GM12801 (cell line): ENCODE data around the gene C1orf52.

Experiments
- TF ChIP-seq, protein P1 (sequence below): IDR thresholded peaks from one replicate; pipeline ENCODE4 v1.5.1; 2011; ENCODE audit warnings: control low read depth; ENCODE audit not compliant: insufficient read length; ENCODE audit errors: extremely low read depth

C1orf52 gene

DNA sequence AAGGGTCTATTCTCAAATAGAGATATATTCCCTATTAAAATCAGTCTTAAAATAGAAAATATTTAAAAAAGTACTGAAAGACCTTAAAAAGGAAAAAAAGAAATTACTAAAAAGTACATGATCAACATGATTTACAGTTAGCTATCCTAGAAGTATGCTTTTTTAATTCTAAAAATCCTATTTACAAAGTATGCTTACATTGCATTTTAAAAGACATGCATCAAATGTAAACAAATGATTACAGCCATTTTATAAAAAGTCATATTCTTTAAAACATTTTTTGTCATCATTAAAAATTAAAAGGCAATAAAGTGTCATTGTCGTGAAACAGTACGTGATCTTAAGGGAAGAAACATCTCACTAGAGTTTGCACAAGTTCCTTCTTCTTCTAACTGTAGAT, 7.9 kb upstream of the C1orf52 start:
- TF ChIP-seq, protein P1, sequence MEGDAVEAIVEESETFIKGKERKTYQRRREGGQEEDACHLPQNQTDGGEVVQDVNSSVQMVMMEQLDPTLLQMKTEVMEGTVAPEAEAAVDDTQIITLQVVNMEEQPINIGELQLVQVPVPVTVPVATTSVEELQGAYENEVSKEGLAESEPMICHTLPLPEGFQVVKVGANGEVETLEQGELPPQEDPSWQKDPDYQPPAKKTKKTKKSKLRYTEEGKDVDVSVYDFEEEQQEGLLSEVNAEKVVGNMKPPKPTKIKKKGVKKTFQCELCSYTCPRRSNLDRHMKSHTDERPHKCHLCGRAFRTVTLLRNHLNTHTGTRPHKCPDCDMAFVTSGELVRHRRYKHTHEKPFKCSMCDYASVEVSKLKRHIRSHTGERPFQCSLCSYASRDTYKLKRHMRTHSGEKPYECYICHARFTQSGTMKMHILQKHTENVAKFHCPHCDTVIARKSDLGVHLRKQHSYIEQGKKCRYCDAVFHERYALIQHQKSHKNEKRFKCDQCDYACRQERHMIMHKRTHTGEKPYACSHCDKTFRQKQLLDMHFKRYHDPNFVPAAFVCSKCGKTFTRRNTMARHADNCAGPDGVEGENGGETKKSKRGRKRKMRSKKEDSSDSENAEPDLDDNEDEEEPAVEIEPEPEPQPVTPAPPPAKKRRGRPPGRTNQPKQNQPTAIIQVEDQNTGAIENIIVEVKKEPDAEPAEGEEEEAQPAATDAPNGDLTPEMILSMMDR: no peak

DNA sequence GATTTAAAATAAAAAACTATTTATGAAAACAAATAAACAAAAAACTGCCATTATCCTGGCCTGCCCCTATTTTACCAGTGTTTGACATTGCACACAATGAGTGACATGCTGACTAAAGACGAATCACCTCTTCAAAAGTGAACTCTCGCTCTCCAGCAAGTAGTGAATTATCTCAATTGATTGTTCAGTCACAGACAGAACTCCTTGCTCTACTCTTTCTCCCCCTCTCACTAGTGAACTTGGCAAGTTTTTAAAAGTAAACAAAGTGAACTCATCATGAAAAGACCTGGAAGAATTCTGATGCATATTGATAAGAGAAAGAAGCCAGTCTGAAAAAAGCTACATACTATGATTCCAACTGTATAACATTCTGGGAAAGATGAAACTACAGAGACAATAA, 4.7 kb upstream of the C1orf52 start:
- TF ChIP-seq, protein P1: no peak

DNA sequence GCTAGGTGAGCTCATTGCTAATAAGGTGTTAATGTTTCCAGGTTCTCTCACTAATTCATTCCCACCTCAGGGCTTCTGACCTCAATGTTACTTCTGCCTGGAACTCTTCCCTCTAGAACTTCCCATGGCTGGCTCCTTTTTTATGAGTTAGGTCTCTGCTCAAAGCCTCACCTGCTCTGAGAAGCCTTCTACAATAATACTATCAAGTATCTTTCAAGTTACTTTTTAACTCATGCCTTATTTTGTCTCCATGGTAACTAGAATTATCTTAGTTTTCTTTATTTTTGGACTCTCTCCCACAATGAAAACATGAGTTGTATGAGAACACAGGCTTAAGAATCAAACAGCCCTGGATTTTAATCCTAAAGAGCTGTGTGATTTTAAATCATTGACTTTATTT, 3.5 kb upstream of the C1orf52 start:
- TF ChIP-seq, protein P1: no peak

DNA sequence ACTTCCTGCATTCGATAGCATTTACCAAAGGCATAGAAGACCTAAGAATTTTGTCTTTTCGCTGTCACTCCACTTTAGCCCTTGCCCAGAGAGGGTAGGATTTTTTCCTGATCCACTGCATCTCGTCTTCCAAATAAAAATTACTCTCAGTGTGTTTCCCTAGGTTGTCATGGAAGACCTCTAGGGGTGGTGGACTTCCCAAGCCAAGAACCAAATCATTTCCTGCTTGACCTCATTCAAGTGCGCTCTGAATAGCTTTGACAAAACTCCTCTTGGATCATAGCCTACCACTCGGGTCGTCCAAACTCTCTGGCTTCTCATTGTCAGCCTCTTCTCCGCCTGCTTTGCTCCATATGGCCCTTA, 431 bp upstream of the C1orf52 start:
- TF ChIP-seq, protein P1: no peak

DNA sequence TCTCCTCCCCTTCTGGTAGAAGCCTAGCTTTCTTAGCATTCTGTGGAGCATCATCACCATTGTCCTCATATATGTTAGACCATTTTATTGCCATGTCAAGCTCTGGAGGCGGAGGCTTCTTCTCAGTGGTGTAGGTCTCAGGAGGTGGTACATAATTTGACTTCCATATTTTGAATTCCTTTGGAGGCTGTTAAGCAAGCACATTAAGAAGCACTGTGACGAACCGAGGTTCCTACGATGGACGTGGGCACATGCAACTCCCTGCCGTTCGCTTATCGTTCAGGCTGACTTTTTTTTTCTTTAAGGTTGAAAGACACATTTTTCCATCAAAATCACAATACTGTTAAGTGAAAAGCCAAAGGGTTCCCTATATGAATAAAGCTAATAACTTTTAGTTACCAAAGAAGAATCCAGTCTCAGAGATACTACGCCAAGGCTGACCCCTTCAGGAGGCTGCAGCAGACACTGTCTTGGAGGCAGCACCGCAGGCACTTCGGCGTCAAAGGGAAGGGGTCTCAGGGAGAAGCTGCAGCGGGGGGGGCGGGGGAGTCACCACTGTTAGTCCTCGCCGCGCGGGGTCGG, 835 bp downstream of the C1orf52 start:
- TF ChIP-seq, protein P1: no peak

DNA sequence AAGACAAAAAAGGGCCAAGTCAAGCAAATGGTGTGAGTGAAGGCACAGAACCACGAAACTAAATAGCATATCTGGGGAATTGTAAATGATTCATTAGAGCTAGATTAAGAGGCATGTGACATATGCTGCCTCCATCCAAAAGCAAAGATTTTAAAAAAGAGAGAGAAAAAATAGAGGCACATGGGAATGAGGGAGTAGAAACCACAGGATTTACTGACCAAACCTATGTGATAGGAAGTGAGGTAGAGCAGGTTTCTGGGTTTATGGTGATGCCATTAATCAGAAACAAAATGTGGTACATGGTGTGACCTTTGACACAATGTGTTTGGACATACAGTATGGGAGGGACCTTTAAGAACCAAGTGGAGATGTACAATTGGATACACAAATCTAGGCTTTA, 13.6 kb downstream of the C1orf52 start:
- TF ChIP-seq, protein P1: no peak

DNA sequence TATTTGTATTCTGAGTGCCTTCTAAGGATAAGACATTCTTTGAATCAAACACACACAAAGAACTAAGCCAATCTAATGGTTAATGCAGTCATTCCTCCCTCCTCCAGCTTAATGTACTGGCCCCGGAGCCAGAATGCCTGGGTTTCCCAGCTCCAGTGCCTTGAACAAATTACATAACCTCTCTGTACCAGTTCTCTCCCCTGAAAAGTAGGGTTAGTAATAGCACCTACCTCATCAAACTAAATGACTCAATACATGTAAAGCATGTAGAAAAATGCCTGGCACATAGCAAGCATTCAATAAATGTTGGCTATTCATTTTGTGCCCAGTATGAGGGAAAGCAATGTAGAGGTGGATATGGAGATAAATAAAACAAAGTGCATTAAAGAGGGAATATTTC, 14.0 kb downstream of the C1orf52 start:
- TF ChIP-seq, protein P1: no peak
